Mucosa of rectum (tissue), 2 donors: Measurements from ENCODE around the gene PTGDS.

Experiments
- H3K27ac ChIP-seq, 2 donors: one replicate each; pipeline ENCODE4 v1.7.0; 2013; ENCODE audit warnings: inconsistent platforms in 2 of 2, low read depth in 2 of 2, low read length in 2 of 2
- H3K27me3 ChIP-seq, 2 donors: one replicate each; pipeline ENCODE4 v1.7.0; 2013; ENCODE audit warnings: low read length in 2 of 2; ENCODE audit not compliant: control insufficient read depth in 2 of 2, insufficient read depth in 2 of 2
- H3K36me3 ChIP-seq, 2 donors: one replicate each; pipeline ENCODE4 v1.7.0; 2013; ENCODE audit warnings: low read length in 2 of 2; ENCODE audit not compliant: control insufficient read depth in 2 of 2, insufficient read depth in 2 of 2
- H3K4me1 ChIP-seq, 2 donors: one replicate each; pipeline ENCODE4 v1.7.0; 2013; ENCODE audit warnings: low read length in 2 of 2, mild to moderate bottlenecking in 1 of 2; ENCODE audit not compliant: control insufficient read depth in 2 of 2, insufficient read depth in 2 of 2
- H3K4me3 ChIP-seq, 2 donors: one replicate each; pipeline ENCODE4 v1.7.0; 2013; ENCODE audit warnings: low read length in 2 of 2
- H3K9ac ChIP-seq, 2 donors: one replicate each; pipeline ENCODE4 v1.7.0; 2013; ENCODE audit warnings: low read length in 2 of 2, low read depth in 1 of 2, mild to moderate bottlenecking in 1 of 2
- H3K9me3 ChIP-seq, 2 donors: one replicate each; pipeline ENCODE4 v1.7.0; 2013; ENCODE audit warnings: low read length in 2 of 2; ENCODE audit not compliant: control insufficient read depth in 2 of 2
- donor health status: healthy.
- donor health status: Normal muscosa, but diverticular disease.

Gene PTGDS

DNA sequence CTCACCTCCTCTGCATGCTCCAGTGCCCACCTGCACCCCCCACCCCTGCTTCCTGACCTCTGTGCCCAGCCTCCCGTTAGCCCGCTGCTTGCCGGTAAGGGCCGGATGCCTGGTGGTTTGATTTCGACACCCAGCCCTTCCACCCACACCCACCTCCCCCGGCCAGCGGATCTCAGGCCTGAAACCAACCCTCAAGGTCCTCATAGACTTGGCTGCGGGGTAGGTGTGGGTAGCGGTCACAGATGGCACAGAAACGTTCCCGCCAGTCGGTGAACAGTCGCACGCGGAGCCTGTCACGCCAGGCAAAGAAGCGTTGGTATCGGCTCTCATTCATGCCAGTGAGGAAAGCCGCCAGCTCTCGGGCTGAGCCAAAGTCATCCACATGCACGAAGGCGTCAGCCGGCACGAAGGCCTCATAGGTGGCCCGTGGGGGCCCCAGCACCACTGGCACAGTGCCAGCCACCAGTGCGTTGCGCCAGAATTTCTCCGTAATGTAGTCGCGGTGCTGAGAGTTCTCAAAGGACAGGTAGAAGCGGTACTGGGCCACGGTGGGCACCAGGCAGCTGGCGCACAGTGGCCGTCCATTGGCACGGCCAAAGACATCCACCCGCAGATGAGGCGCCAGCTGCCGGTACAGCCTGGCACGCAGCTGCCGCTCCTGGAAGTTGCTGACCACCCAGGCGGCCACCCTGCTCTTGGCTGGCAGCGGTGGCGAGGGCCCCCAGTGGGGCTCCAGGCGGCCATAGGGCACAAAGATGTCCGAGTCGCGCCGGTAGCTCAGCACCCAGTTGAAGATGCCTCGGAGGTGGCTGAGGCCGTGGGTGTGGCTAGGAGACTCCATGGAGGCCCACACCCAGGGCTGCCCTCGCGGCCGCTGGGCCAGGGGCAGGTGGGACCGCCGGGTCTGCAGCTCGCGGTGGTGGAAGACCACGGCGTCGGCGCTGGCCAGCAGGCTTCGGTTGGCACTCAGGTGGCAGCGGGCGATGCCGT is 53.5 kb downstream of the PTGDS start:
- H3K9ac ChIP-seq = no peak overlapping the region
- no peaks in the 10 kb centered on the region for H3K9me3 ChIP-seq
- H3K36me3 ChIP-seq = no peaks in the 10 kb centered on the region
- peak overlapping the region in 1 of 2 donors; percentile 31 for H3K4me3 ChIP-seq
- no peaks in the 10 kb centered on the region for H3K27me3 ChIP-seq
- no peak overlapping the region for H3K27ac ChIP-seq
- H3K4me1 ChIP-seq = peaks cover 50 to 56% of the 10 kb centered on the region in 2 donors
